GM13976 (cell line): ENCODE results near the gene OGFR.

Experiments
- DNase-seq: peaks from one replicate; pipeline ENCODE4 v3.0.0; 2012; ENCODE audit warnings: low spot score
- in situ Hi-C: fragments of 300-500 bp; cut with MboI; formaldehyde crosslinking; loops from one replicate; pipeline ENCODE4 v1.12.0; 2022; ENCODE audit warnings: low sequenced_read_pairs, mixed read lengths, inconsistent platforms; ENCODE audit not compliant: unreplicated experiment
- TF ChIP-seq, protein P1 (sequence below): IDR thresholded peaks from 2 replicates; pipeline ENCODE4 v1.5.1; 2012; ENCODE audit warnings: borderline replicate concordance, mild to moderate bottlenecking; ENCODE audit not compliant: insufficient read depth; ENCODE audit errors: extremely low read depth, missing control alignments, control extremely low read depth

The OGFR gene

GRCh38 chr20:62772619-62772989 is 32.0 kb upstream of the OGFR start:
- no peak for DNase-seq
- TF ChIP-seq, protein P1, sequence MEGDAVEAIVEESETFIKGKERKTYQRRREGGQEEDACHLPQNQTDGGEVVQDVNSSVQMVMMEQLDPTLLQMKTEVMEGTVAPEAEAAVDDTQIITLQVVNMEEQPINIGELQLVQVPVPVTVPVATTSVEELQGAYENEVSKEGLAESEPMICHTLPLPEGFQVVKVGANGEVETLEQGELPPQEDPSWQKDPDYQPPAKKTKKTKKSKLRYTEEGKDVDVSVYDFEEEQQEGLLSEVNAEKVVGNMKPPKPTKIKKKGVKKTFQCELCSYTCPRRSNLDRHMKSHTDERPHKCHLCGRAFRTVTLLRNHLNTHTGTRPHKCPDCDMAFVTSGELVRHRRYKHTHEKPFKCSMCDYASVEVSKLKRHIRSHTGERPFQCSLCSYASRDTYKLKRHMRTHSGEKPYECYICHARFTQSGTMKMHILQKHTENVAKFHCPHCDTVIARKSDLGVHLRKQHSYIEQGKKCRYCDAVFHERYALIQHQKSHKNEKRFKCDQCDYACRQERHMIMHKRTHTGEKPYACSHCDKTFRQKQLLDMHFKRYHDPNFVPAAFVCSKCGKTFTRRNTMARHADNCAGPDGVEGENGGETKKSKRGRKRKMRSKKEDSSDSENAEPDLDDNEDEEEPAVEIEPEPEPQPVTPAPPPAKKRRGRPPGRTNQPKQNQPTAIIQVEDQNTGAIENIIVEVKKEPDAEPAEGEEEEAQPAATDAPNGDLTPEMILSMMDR = no peak
- in situ Hi-C loops = no loop called here

DNA sequence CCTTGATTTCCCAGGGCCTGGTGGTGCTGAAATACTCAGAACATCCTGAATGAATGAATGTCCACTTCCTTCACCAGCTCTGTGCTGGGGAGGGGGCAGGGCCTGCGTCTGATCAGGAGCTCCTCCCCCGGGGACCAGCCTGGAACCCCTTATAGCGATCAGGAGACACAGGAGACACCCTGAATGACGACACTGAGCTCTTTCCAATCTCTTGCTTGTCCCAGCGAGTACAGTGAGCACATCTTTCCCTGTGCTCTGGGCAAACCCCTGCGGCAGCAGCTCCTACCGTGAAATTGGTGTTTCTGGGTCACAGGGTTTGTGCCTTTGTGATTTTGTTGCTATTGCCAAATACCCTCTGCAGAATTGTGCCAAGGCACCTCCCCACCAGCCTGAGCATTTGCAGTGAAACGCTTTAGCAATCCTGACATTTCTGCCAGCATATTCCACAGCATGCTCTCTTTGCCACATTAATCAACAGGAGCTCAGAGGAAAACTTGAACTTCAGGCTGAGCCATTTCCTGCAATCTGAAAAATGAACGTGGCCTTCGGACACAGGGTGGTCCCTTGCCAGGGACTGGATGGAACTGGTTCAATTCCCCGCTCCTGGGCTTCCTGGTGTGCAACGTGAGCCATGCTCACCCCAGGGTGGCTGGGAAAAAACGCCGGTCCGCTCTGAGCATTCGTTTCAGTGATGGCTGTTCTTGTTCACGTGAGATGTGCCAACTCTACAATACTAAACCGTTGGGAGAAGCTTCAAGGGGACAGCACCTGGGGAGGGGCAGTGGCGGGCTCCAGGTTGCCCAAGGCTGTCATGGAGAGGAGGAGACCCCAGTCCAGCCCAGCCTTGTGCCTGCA is 31.4 kb upstream of the OGFR start:
- TF ChIP-seq, protein P1 = no peak
- no peak for DNase-seq
- in situ Hi-C loops = no loop called here

- no peak for DNase-seq
These were observed 30.6 kb upstream of the OGFR start for GRCh38 chr20:62773845-62774714.

GRCh38 chr20:62774762-62775161 is 29.9 kb upstream of the OGFR start:
- in situ Hi-C loops = loop anchor here (25.0 kb wide), 1 partner anchor 112 kb away; no protein-coding TSS in a partner anchor
- TF ChIP-seq, protein P1 = no peak
- DNase-seq = no peak

More at GRCh38 chr20:62773845-62774714, 30.6 kb upstream of the OGFR start:
- in situ Hi-C loops = no loop called here
- TF ChIP-seq, protein P1 = no peak

GRCh38 chr20:62775206-62775605 is 29.4 kb upstream of the OGFR start:
- in situ Hi-C loops = loop anchor here (25.0 kb wide), 1 partner anchor 113 kb away; no protein-coding TSS in a partner anchor
- DNase-seq = no peak
- TF ChIP-seq, protein P1 = no peak

DNA sequence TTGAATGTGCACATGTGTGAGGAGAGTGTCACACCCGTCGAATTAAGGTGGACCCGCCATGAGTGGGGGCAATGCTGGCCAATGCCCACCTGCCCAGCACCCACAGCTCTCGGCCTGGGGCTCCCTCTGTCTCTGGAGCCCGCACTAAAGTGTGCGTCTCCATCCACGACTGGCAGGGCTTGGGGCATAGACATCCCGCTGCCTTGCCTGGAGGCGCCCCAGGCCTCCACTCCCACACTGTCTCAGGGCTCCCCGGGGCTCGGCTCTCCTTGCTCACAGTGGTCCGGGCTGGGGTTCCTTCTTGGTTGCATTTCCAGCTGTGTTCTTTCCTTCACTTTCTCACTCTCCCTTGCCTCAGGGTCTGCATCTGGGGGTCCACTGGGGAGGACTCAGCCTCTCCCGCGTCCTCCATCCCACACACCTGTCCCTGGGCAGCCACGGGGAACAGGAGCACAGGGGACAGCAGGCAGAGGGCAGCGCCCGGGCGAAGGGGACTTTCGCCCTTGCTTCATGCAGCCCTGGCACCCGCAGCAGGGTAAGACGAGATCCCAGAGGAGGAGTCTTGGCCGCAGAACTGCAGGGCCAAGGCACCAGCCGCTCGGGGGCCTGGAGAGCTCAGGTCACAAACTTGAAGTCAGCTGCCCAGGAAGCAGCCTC is 28.5 kb upstream of the OGFR start:
- TF ChIP-seq, protein P1 = no peak

More for the DNA sequence above, 28.5 kb upstream of the OGFR start:
- no peak for DNase-seq
- in situ Hi-C loops = loop anchor here (25.0 kb wide), 1 partner anchor 114 kb away; no protein-coding TSS in a partner anchor
